ENCODE measurements around the gene STEAP3. TPM values are rescaled to one million over a fixed set of nuclear protein-coding genes. Genes with fewer than 3 reads are reported as not detected.
"Not testable (repeated sequence)": the region's sequence is repeated elsewhere in the genome, so short reads cannot be mapped to it uniquely, and the experiment has no call there.

STEAP3 gene
- total RNA-seq, 1 experiment from 2014 or later = 27.3 TPM

- Histone ChIP-seq H3K9me3 (ENCODE audit: low read length) (no peaks in the 10 kb centered on the region), H2AFZ (ENCODE audit: low read length) (no peak overlapping the region), H3K27ac (ENCODE audit: low read length) (no peak overlapping the region), H3K27me3 (ENCODE audit: low read length) (no peaks in the 10 kb centered on the region), H3K4me2 (ENCODE audit: low read length) (no peak overlapping the region), H3K4me3 (ENCODE audit: low read length) (no peak overlapping the region), H3K4me1 (ENCODE audit: insufficient read depth, low read length) (no peaks in the 10 kb centered on the region), H4K20me1 (ENCODE audit: low read length) (no peaks in the 10 kb centered on the region), H3K36me3 (ENCODE audit: low read depth, low read length) (no peaks in the 10 kb centered on the region; the same call in 1 of the 2 replicates), H3F3A (ENCODE audit: low read length, unreplicated experiment) (no peaks in the 10 kb centered on the region), H3K79me2 (ENCODE audit: low read length) (no peaks in the 10 kb centered on the region), H3K9ac (ENCODE audit: low read length) (no peak overlapping the region), H3K9me2 (replicated peaks; ENCODE audit: low read length) (no peaks in the 10 kb centered on the region)
- ATAC-seq (no peak), DNase-seq (no peak)
- CTCF ChIA-PET = no interaction called here
- TF ChIP-seq EZH2phosphoT487 (IDR thresholded peaks at IDR 0.05; ENCODE audit: borderline replicate concordance, low read length) = no peak
- TF ChIP-seq EZH2 (IDR thresholded peaks at IDR 0.05; ENCODE audit: low read length, unreplicated experiment) = no peak
- TF ChIP-seq CTCF (conservative IDR thresholded peaks at IDR 0.05; ENCODE audit: low read depth, low read length) = no peak
- no TSS peak for BruUV-seq (replicated peaks)
- POLR2A ChIA-PET (ENCODE audit: unreplicated experiment) = no interaction called here
- intact Hi-C loops (cut with micrococcal nuclease) = loop anchor here (5.0 kb wide), 1 partner anchor 44 kb away; the partner anchor contains the start of gene STEAP3
Measured at GRCh38 chr2:119266091-119266589, 42.5 kb downstream of the STEAP3 start.

GRCh38 chr2:119267604-119268003, 44.0 kb downstream of the STEAP3 start:
- H3K9me3 ChIP-seq (ENCODE audit: low read length) = no peaks in the 10 kb centered on the region
- H3F3A ChIP-seq (ENCODE audit: low read length, unreplicated experiment) = no peaks in the 10 kb centered on the region
- ChIA-PET CTCF (no interaction called here), POLR2A (ENCODE audit: unreplicated experiment) (no interaction called here)
- no peak overlapping the region for H3K9ac ChIP-seq (ENCODE audit: low read length)
- TF ChIP-seq CTCF (conservative IDR thresholded peaks at IDR 0.05; ENCODE audit: low read depth, low read length) (no peak), EZH2 (IDR thresholded peaks at IDR 0.05; ENCODE audit: low read length, unreplicated experiment) (no peak), EZH2phosphoT487 (IDR thresholded peaks at IDR 0.05; ENCODE audit: borderline replicate concordance, low read length) (no peak)
- no peaks in the 10 kb centered on the region for H3K9me2 ChIP-seq (replicated peaks; ENCODE audit: low read length)
- intact Hi-C loops (cut with micrococcal nuclease) = loop anchor here (5.0 kb wide), 1 partner anchor 45 kb away; the partner anchor contains the start of gene STEAP3
- H3K4me3 ChIP-seq (ENCODE audit: low read length) = no peak overlapping the region
- no peaks in the 10 kb centered on the region for H3K27me3 ChIP-seq (ENCODE audit: low read length)
- H3K27ac ChIP-seq (ENCODE audit: low read length) = no peak overlapping the region
- no peaks in the 10 kb centered on the region; the same call in 1 of the 2 replicates for H3K36me3 ChIP-seq (ENCODE audit: low read depth, low read length)
- H3K79me2 ChIP-seq (ENCODE audit: low read length) = no peaks in the 10 kb centered on the region
- ATAC-seq (no peak), DNase-seq (no peak)
- BruUV-seq (replicated peaks) = no TSS peak
- no peaks in the 10 kb centered on the region for H4K20me1 ChIP-seq (ENCODE audit: low read length)
- H3K4me1 ChIP-seq (ENCODE audit: insufficient read depth, low read length) = no peaks in the 10 kb centered on the region
- no peak overlapping the region for H2AFZ ChIP-seq (ENCODE audit: low read length)
- no peak overlapping the region for H3K4me2 ChIP-seq (ENCODE audit: low read length)

GRCh38 chr2:119276864-119277263, 53.2 kb downstream of the STEAP3 start:
- DNase-seq = no peak
- H4K20me1 ChIP-seq (ENCODE audit: low read length) = no peaks in the 10 kb centered on the region
- BruUV-seq (replicated peaks) = no TSS peak
- no peaks in the 10 kb centered on the region for H3K36me3 ChIP-seq (ENCODE audit: low read depth, low read length)
- no peak overlapping the region for H3K4me3 ChIP-seq (ENCODE audit: low read length)
- H3K27ac ChIP-seq (ENCODE audit: low read length) = no peak overlapping the region
- H3K9me3 ChIP-seq (ENCODE audit: low read length) = no peaks in the 10 kb centered on the region
- no peaks in the 10 kb centered on the region for H3K4me1 ChIP-seq (ENCODE audit: insufficient read depth, low read length)
- TF ChIP-seq EZH2phosphoT487 (IDR thresholded peaks at IDR 0.05; ENCODE audit: borderline replicate concordance, low read length) = no peak
- TF ChIP-seq CTCF (conservative IDR thresholded peaks at IDR 0.05; ENCODE audit: low read depth, low read length) = no peak
- no peak for TF ChIP-seq EZH2 (IDR thresholded peaks at IDR 0.05; ENCODE audit: low read length, unreplicated experiment)
- no peaks in the 10 kb centered on the region for H3K79me2 ChIP-seq (ENCODE audit: low read length)
- H2AFZ ChIP-seq (ENCODE audit: low read length) = no peak overlapping the region
- H3K9me2 ChIP-seq (replicated peaks; ENCODE audit: low read length) = no peaks in the 10 kb centered on the region
- H3K9ac ChIP-seq (ENCODE audit: low read length) = no peak overlapping the region
- H3K4me2 ChIP-seq (ENCODE audit: low read length) = no peak overlapping the region
- no peak for ATAC-seq
- ChIA-PET CTCF (no interaction called here), POLR2A (ENCODE audit: unreplicated experiment) (no interaction called here)
- intact Hi-C loops (cut with micrococcal nuclease) = no loop called here
- no peaks in the 10 kb centered on the region for H3F3A ChIP-seq (ENCODE audit: low read length, unreplicated experiment)
- H3K27me3 ChIP-seq (ENCODE audit: low read length) = no peaks in the 10 kb centered on the region

GRCh38 chr2:119278385-119278784, 54.8 kb downstream of the STEAP3 start:
- ATAC-seq; H3K4me1 ChIP-seq (ENCODE audit: insufficient read depth, low read length); H3K9me3 ChIP-seq (ENCODE audit: low read length); H2AFZ ChIP-seq (ENCODE audit: low read length); POLR2A ChIA-PET (ENCODE audit: unreplicated experiment); H3F3A ChIP-seq (ENCODE audit: low read length, unreplicated experiment); H3K27me3 ChIP-seq (ENCODE audit: low read length); H3K4me3 ChIP-seq (ENCODE audit: low read length); intact Hi-C loops (cut with micrococcal nuclease); H3K79me2 ChIP-seq (ENCODE audit: low read length); BruUV-seq (replicated peaks); H4K20me1 ChIP-seq (ENCODE audit: low read length); H3K36me3 ChIP-seq (ENCODE audit: low read depth, low read length); H3K9me2 ChIP-seq (replicated peaks; ENCODE audit: low read length); H3K9ac ChIP-seq (ENCODE audit: low read length); DNase-seq; H3K4me2 ChIP-seq (ENCODE audit: low read length); H3K27ac ChIP-seq (ENCODE audit: low read length): not testable (repeated sequence)
- CTCF ChIA-PET = interaction anchor here (0.6 kb wide), 1 partner anchor 90 kb away, joined by 3 read pairs; no protein-coding TSS in a partner anchor

Data from PC-3 (cell line).